ENCODE results near the gene STUM. TPM values are rescaled to one million over a fixed set of nuclear protein-coding genes. Genes with fewer than 3 reads are reported as not detected.

The STUM gene
- total and polyA plus RNA-seq, 2 of the 8 experiments (the other 6 are each of a cell fraction or from before 2014, with no cell fraction given) = 0.76 to 1.2 TPM

DNA sequence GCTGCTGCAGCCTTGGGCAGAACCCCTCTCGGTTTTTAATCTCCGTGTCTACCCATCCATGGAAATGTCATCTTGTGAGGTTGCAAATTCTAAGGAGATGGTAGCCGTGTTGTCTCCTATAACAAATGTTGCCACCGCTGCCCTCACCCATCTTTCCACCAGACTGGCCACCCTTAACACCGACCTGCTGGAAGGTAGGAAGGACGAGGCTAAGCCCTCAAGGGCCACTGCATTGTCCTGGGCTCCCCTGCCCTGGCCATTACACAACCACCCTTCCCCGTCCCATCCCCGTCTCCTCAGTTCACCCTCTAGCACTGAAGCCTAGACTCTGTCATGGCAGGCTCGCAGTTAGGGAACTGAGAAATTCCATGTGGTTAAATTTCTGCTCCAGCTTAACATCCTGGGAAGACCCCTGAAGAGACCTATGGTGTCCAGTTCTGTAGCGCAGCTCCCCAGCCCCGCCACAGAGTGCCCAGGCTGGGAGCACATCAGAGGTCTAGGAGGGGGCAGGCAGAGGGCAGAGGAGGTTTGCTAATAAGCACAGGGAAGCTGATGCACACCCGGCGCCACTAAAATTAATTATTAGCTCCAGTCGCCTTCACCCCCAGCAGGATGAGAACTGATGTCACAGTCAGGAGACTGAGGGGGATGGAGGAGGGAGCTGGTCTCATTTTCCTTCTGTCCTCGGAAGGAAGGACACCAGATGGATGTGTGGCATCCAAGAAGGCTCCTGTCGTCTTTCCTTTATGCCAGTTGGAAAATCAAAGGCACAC is 38.3 kb downstream of the STUM start (continued):
- TF ChIP-seq SIN3A (conservative IDR thresholded peaks at IDR 0.05 in 1 of 2, IDR thresholded peaks at IDR 0.05 in 1 of 2; ENCODE audit: low read depth in 1 of 2, low read length in 2 of 2) (no peak), FOSL1 (IDR thresholded peaks at IDR 0.05; ENCODE audit: insufficient read depth, low read depth, low read length) (no peak), HDAC6 (IDR thresholded peaks at IDR 0.05; ENCODE audit: low read depth, low read length) (no peak), CBX5 (IDR thresholded peaks at IDR 0.05; ENCODE audit: low read depth, low read length) (no peak)

Data from H1 (cell line).